HUES48 (cell line): Measurements from ENCODE around the gene PELI1.

Experiments
- H3K27ac ChIP-seq: one replicate; pipeline ENCODE4 v1.7.0; 2013; ENCODE audit warnings: low read depth, low read length, inconsistent platforms
- H3K27me3 ChIP-seq: 2 replicates; pipeline ENCODE4 v1.6.1; 2013; ENCODE audit warnings: mild to moderate bottlenecking, low read length; ENCODE audit not compliant: control insufficient read depth, insufficient read depth
- H3K36me3 ChIP-seq: 2 replicates; pipeline ENCODE4 v1.6.1; 2013; ENCODE audit warnings: low read length; ENCODE audit not compliant: control insufficient read depth, insufficient read depth
- H3K4me1 ChIP-seq: 2 replicates; pipeline ENCODE4 v1.6.1; 2013; ENCODE audit warnings: mild to moderate bottlenecking, low read length; ENCODE audit not compliant: control insufficient read depth, insufficient read depth
- H3K4me3 ChIP-seq: 2 replicates; pipeline ENCODE4 v1.5.1; 2013; ENCODE audit warnings: mild to moderate bottlenecking, low read depth, low read length
- H3K9ac ChIP-seq: 2 replicates; pipeline ENCODE4 v1.6.1; 2013; ENCODE audit warnings: mild to moderate bottlenecking, low read depth, low read length, moderate library complexity
- H3K9me3 ChIP-seq: 2 replicates; pipeline ENCODE4 v1.6.1; 2013; ENCODE audit warnings: low read length; ENCODE audit not compliant: control insufficient read depth, insufficient read depth

PELI1 gene

GRCh38 chr2:64135421-64135820, 8.8 kb downstream of the PELI1 start:
- no peak overlapping the region for H3K9ac ChIP-seq
- no peak overlapping the region for H3K4me3 ChIP-seq
- H3K36me3 ChIP-seq, result peaks cover 10% of the 10 kb centered on the region
- peaks cover 63% of the 10 kb centered on the region for H3K4me1 ChIP-seq
- no peak overlapping the region for H3K27ac ChIP-seq
- no peaks in the 10 kb centered on the region for H3K9me3 ChIP-seq
- H3K27me3 ChIP-seq, result no peaks in the 10 kb centered on the region

GRCh38 chr2:64134813-64135212, 9.4 kb downstream of the PELI1 start:
- H3K27ac ChIP-seq, result peak overlapping the region; percentile 61
- no peaks in the 10 kb centered on the region for H3K27me3 ChIP-seq
- peaks cover 10% of the 10 kb centered on the region for H3K36me3 ChIP-seq
- H3K4me3 ChIP-seq, result no peak overlapping the region
- H3K9me3 ChIP-seq, result no peaks in the 10 kb centered on the region
- H3K9ac ChIP-seq, result no peak overlapping the region
- H3K4me1 ChIP-seq, result peaks cover 65% of the 10 kb centered on the region

- Histone ChIP-seq H3K36me3 (peaks cover 1% of the 10 kb centered on the region; the same call in 1 of the 2 replicates), H3K27ac (peak overlapping the region; percentile 61), H3K4me3 (no peak overlapping the region), H3K4me1 (peaks cover 75% of the 10 kb centered on the region), H3K9ac (no peak overlapping the region), H3K9me3 (no peaks in the 10 kb centered on the region), H3K27me3 (no peaks in the 10 kb centered on the region)
Observed at GRCh38 chr2:64133828-64134227, 10.4 kb downstream of the PELI1 start.

GRCh38 chr2:64133354-64133753, 10.9 kb downstream of the PELI1 start:
- Histone ChIP-seq H3K9me3 (no peaks in the 10 kb centered on the region), H3K27ac (peak overlapping the region; percentile 17), H3K9ac (no peak overlapping the region), H3K36me3 (no peaks in the 10 kb centered on the region; the same call in 1 of the 2 replicates), H3K4me3 (no peak overlapping the region), H3K27me3 (no peaks in the 10 kb centered on the region), H3K4me1 (peaks cover 80% of the 10 kb centered on the region)

GRCh38 chr2:64130333-64130732, 13.9 kb downstream of the PELI1 start:
- H3K9ac ChIP-seq, result no peak overlapping the region
- H3K27me3 ChIP-seq, result no peaks in the 10 kb centered on the region
- H3K36me3 ChIP-seq, result no peaks in the 10 kb centered on the region
- no peak overlapping the region for H3K27ac ChIP-seq
- no peaks in the 10 kb centered on the region for H3K9me3 ChIP-seq
- H3K4me1 ChIP-seq, result peaks cover 67% of the 10 kb centered on the region
- no peak overlapping the region for H3K4me3 ChIP-seq

GRCh38 chr2:64128943-64129391, 15.3 kb downstream of the PELI1 start:
- Histone ChIP-seq H3K36me3 (no peaks in the 10 kb centered on the region), H3K27me3 (no peaks in the 10 kb centered on the region), H3K4me3 (peak overlapping the region; percentile 7; the same call in 1 of the 2 replicates), H3K9ac (no peak overlapping the region), H3K9me3 (no peaks in the 10 kb centered on the region), H3K27ac (no peak overlapping the region), H3K4me1 (peaks cover 55% of the 10 kb centered on the region)

GRCh38 chr2:64128406-64128805, 15.8 kb downstream of the PELI1 start:
- Histone ChIP-seq H3K27me3 (no peaks in the 10 kb centered on the region), H3K9me3 (no peaks in the 10 kb centered on the region), H3K36me3 (no peaks in the 10 kb centered on the region), H3K27ac (peak overlapping the region; percentile 17), H3K9ac (no peak overlapping the region), H3K4me1 (peaks cover 52% of the 10 kb centered on the region), H3K4me3 (no peak overlapping the region; the same call in 1 of the 2 replicates)

GRCh38 chr2:64127119-64127518, 17.1 kb downstream of the PELI1 start:
- no peaks in the 10 kb centered on the region for H3K9me3 ChIP-seq
- H3K27me3 ChIP-seq, result no peaks in the 10 kb centered on the region
- peaks cover 39% of the 10 kb centered on the region for H3K4me1 ChIP-seq
- no peak overlapping the region for H3K27ac ChIP-seq
- H3K9ac ChIP-seq, result no peak overlapping the region
- H3K36me3 ChIP-seq, result no peaks in the 10 kb centered on the region
- no peak overlapping the region for H3K4me3 ChIP-seq

GRCh38 chr2:64126601-64127000, 17.6 kb downstream of the PELI1 start:
- Histone ChIP-seq H3K4me1 (peaks cover 37% of the 10 kb centered on the region), H3K4me3 (no peak overlapping the region), H3K9me3 (no peaks in the 10 kb centered on the region), H3K9ac (no peak overlapping the region), H3K27ac (no peak overlapping the region), H3K27me3 (no peaks in the 10 kb centered on the region), H3K36me3 (no peaks in the 10 kb centered on the region)

GRCh38 chr2:64124571-64124970, 19.6 kb downstream of the PELI1 start:
- peaks cover 6% of the 10 kb centered on the region; the same call in 1 of the 2 replicates for H3K36me3 ChIP-seq
- no peaks in the 10 kb centered on the region for H3K9me3 ChIP-seq
- no peak overlapping the region for H3K4me3 ChIP-seq
- no peaks in the 10 kb centered on the region for H3K27me3 ChIP-seq
- H3K9ac ChIP-seq, result no peak overlapping the region
- no peak overlapping the region for H3K27ac ChIP-seq
- peaks cover 39% of the 10 kb centered on the region for H3K4me1 ChIP-seq

GRCh38 chr2:64124168-64124567, 20.1 kb downstream of the PELI1 start:
- H3K4me1 ChIP-seq, result peaks cover 39% of the 10 kb centered on the region

More at GRCh38 chr2:64124168-64124567, 20.1 kb downstream of the PELI1 start:
- Histone ChIP-seq H3K9me3 (no peaks in the 10 kb centered on the region), H3K9ac (no peak overlapping the region), H3K27ac (no peak overlapping the region), H3K36me3 (peaks cover 6% of the 10 kb centered on the region; the same call in 1 of the 2 replicates), H3K4me3 (no peak overlapping the region), H3K27me3 (no peaks in the 10 kb centered on the region)
